HG02571 (cell line): ENCODE data around the gene KANSL1.
"Not testable (repeated sequence)": the region's sequence is repeated elsewhere in the genome, so short reads cannot be mapped to it uniquely, and the experiment has no call there.

Source experiments
- ATAC-seq: cut with Tn5 transposase; IDR thresholded peaks from one replicate; pipeline ENCODE4 v1.9.1; 2021; ENCODE audit warnings: mild to moderate bottlenecking, moderate library complexity; ENCODE audit not compliant: unreplicated experiment

KANSL1 gene

GRCh38 chr17:46026166-46027047 lies 166.8 kb downstream of the KANSL1 start:
- ATAC-seq: no peak

GRCh38 chr17:46025510-46026165 lies 167.6 kb downstream of the KANSL1 start:
- ATAC-seq: no peak

GRCh38 chr17:46025060-46025459 lies 168.2 kb downstream of the KANSL1 start:
- no peak for ATAC-seq

- no peak for ATAC-seq
Measured at GRCh38 chr17:46024590-46024989, 168.6 kb downstream of the KANSL1 start.

GRCh38 chr17:46023783-46024388 lies 169.3 kb downstream of the KANSL1 start:
- no peak for ATAC-seq

- not testable (repeated sequence) for ATAC-seq
Measured at GRCh38 chr17:46023366-46023765, 169.9 kb downstream of the KANSL1 start.

- no peak for ATAC-seq
Measured at GRCh38 chr17:46020998-46021397, 172.2 kb downstream of the KANSL1 start.

- ATAC-seq: no peak
Measured at GRCh38 chr17:46020023-46020761, 173.0 kb downstream of the KANSL1 start.

- not testable (repeated sequence) for ATAC-seq
Measured at GRCh38 chr17:46019408-46019925, 173.8 kb downstream of the KANSL1 start.

- no peak for ATAC-seq
Measured at GRCh38 chr17:46013502-46014165, 179.6 kb downstream of the KANSL1 start.

- no peak for ATAC-seq
Measured at GRCh38 chr17:46013127-46013501, 180.1 kb downstream of the KANSL1 start.

GRCh38 chr17:46012506-46013079 lies 180.6 kb downstream of the KANSL1 start:
- no peak for ATAC-seq

GRCh38 chr17:46011711-46012505 lies 181.3 kb downstream of the KANSL1 start:
- ATAC-seq: no peak

GRCh38 chr17:46010597-46011186 lies 182.5 kb downstream of the KANSL1 start:
- no peak for ATAC-seq

- ATAC-seq: no peak
Measured at GRCh38 chr17:46009681-46010596, 183.3 kb downstream of the KANSL1 start.

GRCh38 chr17:46008591-46008990 lies 184.6 kb downstream of the KANSL1 start:
- no peak for ATAC-seq

GRCh38 chr17:46007461-46007965 lies 185.7 kb downstream of the KANSL1 start:
- ATAC-seq: no peak

- ATAC-seq: not testable (repeated sequence)
Measured at GRCh38 chr17:46006082-46006481, 187.1 kb downstream of the KANSL1 start.
